B cell (primary cell): Measurements from ENCODE around the gene SLC15A4. TPM values are rescaled to one million over a fixed set of nuclear protein-coding genes. Genes with fewer than 3 reads are reported as not detected.
A peak's percentile ranks its signal among the peaks of the same experiment; 100 is the strongest.

Experiments
- ATAC-seq: fragments of 200-7000 bp; cut with Tn5 transposase; one replicate; pipeline ENCODE4 v1.10.0; 2021; ENCODE audit warnings: low read depth, mild to moderate bottlenecking, moderate number of reproducible peaks, moderate library complexity
- CTCF ChIA-PET: fragments of 350-600 bp; sonication (Branson Sonifier 250); formaldehyde crosslinking; loops from one replicate; lab custom pipeline; 2021; ENCODE audit warnings: antibody characterized with exemption, inconsistent platforms; lab: Charles Lee
- POLR2A ChIA-PET: fragments of 350-600 bp; sonication (Branson Sonifier 250); formaldehyde crosslinking; loops from one replicate; lab custom pipeline; 2021; ENCODE audit warnings: antibody characterized with exemption; lab: Charles Lee
- DNase-seq: peaks from one replicate; pipeline ENCODE4 v3.0.0; 2013
- H2AFZ ChIP-seq: 2 replicates; pipeline ENCODE4 v1.6.1; 2012; ENCODE audit warnings: mild to moderate bottlenecking, low read depth, low read length; ENCODE audit not compliant: insufficient read depth, poor library complexity, severe bottlenecking
- H3K27ac ChIP-seq, 2 donors: 1 replicate in 1 of 2; 2 replicates in 1 of 2; pipeline ENCODE4 v1.5.1; 2012 to 2013; ENCODE audit warnings: low read length in 2 of 2, mild to moderate bottlenecking in 2 of 2, moderate library complexity in 1 of 2
- H3K27me3 ChIP-seq, 4 experiments: fragments of 200-600 bp in 1 of 4; sonication (generic) in 1 of 4; replicated peaks in 1 of 4; 1 replicate in 2 of 4; 2 replicates in 2 of 4; pipeline versions ENCODE4 v1.6.1 to v1.7.0; 2013 to 2016; ENCODE audit warnings: low read length in 3 of 4, mild to moderate bottlenecking in 2 of 4, mixed read lengths in 1 of 4, moderate library complexity in 1 of 4; ENCODE audit not compliant: insufficient read depth in 4 of 4, control insufficient read depth in 3 of 4; ENCODE audit errors: control extremely low read depth in 1 of 4
- H3K36me3 ChIP-seq, 2 experiments: replicated peaks in 1 of 2; 1 replicate in 1 of 2; 2 replicates in 1 of 2; pipeline versions ENCODE4 v1.6.1 to v1.7.1; 2013; ENCODE audit warnings: low read length in 1 of 2; ENCODE audit not compliant: insufficient read depth in 2 of 2, control insufficient read depth in 1 of 2; ENCODE audit errors: control extremely low read depth in 1 of 2, extremely low read depth in 1 of 2
- H3K4me1 ChIP-seq, 2 donors: fragments of 200-600 bp in 1 of 2; sonication (generic) in 1 of 2; 1 replicate in 1 of 2; 2 replicates in 1 of 2; pipeline versions ENCODE4 v1.5.1 to v1.6.1; 2013 to 2017; ENCODE audit warnings: low read length in 2 of 2; ENCODE audit not compliant: control insufficient read depth in 2 of 2, insufficient read depth in 2 of 2
- H3K4me2 ChIP-seq: replicated peaks from 2 replicates; pipeline ENCODE3; 2012; ENCODE audit warnings: mild to moderate bottlenecking, low read depth, low read length; ENCODE audit not compliant: poor library complexity, severe bottlenecking
- H3K4me3 ChIP-seq, 5 experiments: fragments of 200-600 bp in 1 of 5; sonication (generic) in 1 of 5; 1 replicate in 3 of 5; 2 replicates in 2 of 5; pipeline versions ENCODE4 v1.5.1 to v1.7.0; 2011 to 2016; ENCODE audit warnings: low read length in 4 of 5, mild to moderate bottlenecking in 4 of 5, low read depth in 2 of 5, control low read depth in 1 of 5, moderate library complexity in 1 of 5; ENCODE audit not compliant: insufficient read depth in 1 of 5; ENCODE audit errors: control extremely low read depth in 1 of 5, extremely low read depth in 1 of 5
- H3K79me2 ChIP-seq: fragments of 200-600 bp; sonication (generic); one replicate; pipeline ENCODE4 v1.6.0; 2016; ENCODE audit warnings: low read length; ENCODE audit not compliant: control insufficient read depth, insufficient read depth
- H3K9ac ChIP-seq: fragments of 200-600 bp; sonication (generic); 2 replicates; pipeline ENCODE4 v1.6.1; 2017; ENCODE audit warnings: mild to moderate bottlenecking, low read length, moderate library complexity
- H3K9me3 ChIP-seq, 3 donors: one replicate each; pipeline versions ENCODE4 v1.6.1 to v1.7.1; 2013; ENCODE audit warnings: low read length in 2 of 3; ENCODE audit not compliant: control insufficient read depth in 2 of 3, insufficient read depth in 1 of 3; ENCODE audit errors: control extremely low read depth in 1 of 3
- H4K20me1 ChIP-seq: 2 replicates; pipeline ENCODE4 v1.6.0; 2012; ENCODE audit warnings: mild to moderate bottlenecking, low read length; ENCODE audit not compliant: insufficient read depth, control insufficient read depth, poor library complexity, severe bottlenecking
- H3K27ac Mint-ChIP-seq: one replicate; pipeline ENCODE4 v1.8.0; 2021; ENCODE audit warnings: mixed read lengths
- H3K27me3 Mint-ChIP-seq: one replicate; pipeline ENCODE4 v1.8.0; 2021; ENCODE audit warnings: mixed read lengths
- H3K4me1 Mint-ChIP-seq: one replicate; pipeline ENCODE4 v1.8.0; 2021; ENCODE audit warnings: mixed read lengths
- H3K4me3 Mint-ChIP-seq: one replicate; pipeline ENCODE4 v1.8.0; 2021; ENCODE audit warnings: mixed read lengths
- H3K9me3 Mint-ChIP-seq: one replicate; pipeline ENCODE4 v1.8.0; 2022; ENCODE audit warnings: mixed read lengths; ENCODE audit not compliant: insufficient read depth
- EZH2 ChIP-seq: IDR thresholded peaks from 2 replicates; pipeline ENCODE4 v1.6.1; 2012; ENCODE audit warnings: borderline replicate concordance, low read depth, mild to moderate bottlenecking, moderate library complexity, low read length; ENCODE audit not compliant: insufficient read depth, poor library complexity, severe bottlenecking
- WGBS: methylation state at CpG from one replicate; pipeline ENCODE4 v1.1.5; 2013; ENCODE audit warnings: missing lambda C conversion rate; ENCODE audit not compliant: insufficient coverage; 5-methylcytosine and 5-hydroxymethylcytosine counted together
- intact Hi-C: fragments of 100-400 bp; cut with micrococcal nuclease; formaldehyde crosslinking; loops from one replicate; pipeline ENCODE4 v1.10.0; 2022
- polyA plus RNA-seq: library from polyadenylated mRNA; depleted of rRNA; stranded (reverse); fragments of >200 nt; gene quantifications from 2 replicates; pipeline ENCODE4 v1.2.3, GENCODE V29; 2012
- total RNA-seq, 2 donors: library from RNA; stranded (reverse); fragments of 120-200 nt in 1 of 2; gene quantifications; 1 replicate in 1 of 2; 2 replicates in 1 of 2; pipeline versions ENCODE4 v1.2.3 to v1.2.4, GENCODE V29; 2013 to 2022
- TF ChIP-seq, protein P1 (sequence below): fragments of 200-600 bp; IDR thresholded peaks from one replicate; pipeline ENCODE4 v1.8.0; 2022; ENCODE audit warnings: antibody characterized with exemption, mild to moderate bottlenecking

SLC15A4 gene
- total and polyA plus RNA-seq, 2 donors (not counting 1 experiment from before 2014, with no cell fraction given), result 48.9 to 67.2 TPM

DNA sequence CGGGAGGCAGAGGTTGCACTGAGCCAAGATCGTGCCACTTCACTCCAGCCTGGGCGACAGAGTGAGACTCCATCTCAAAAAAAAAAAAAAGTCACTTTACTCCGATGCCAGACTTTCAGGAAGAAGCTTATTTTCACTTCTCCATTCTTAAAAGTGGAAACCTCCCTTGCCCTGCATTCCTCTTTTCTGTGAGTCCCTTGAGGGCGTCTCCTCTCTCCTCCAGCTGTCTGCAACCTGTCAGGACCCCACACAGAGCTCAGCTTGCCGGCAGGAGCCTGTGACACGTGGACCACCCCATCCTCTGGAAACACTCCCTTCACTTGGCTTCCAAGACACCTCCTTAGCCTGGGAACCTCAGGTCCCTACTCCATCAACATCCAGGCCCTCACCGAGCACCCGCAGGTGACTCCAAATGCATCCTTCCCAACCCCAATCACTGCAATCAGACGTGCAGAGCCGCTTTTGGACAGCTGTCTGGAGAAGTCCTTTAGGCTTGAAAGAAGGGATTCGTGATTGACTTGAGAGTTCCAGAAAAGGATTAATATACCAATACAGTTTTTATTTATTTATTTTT, 34.3 kb downstream of the SLC15A4 start:
- peak overlapping the region; percentile 91 for H3K27ac Mint-ChIP-seq
- peaks cover 36% of the 10 kb centered on the region for H3K79me2 ChIP-seq
- no peak overlapping the region for H2AFZ ChIP-seq
- no peaks in the 10 kb centered on the region for H3K9me3 Mint-ChIP-seq
- H3K4me2 ChIP-seq, result peak overlapping the region; percentile 49
- POLR2A ChIA-PET, result interaction anchor here (0.7 kb wide), 1 partner anchor 33 kb away, joined by 4 read pairs; no protein-coding TSS in a partner anchor
- H4K20me1 ChIP-seq, result no peaks in the 10 kb centered on the region
- peaks cover 0 to 32% of the 10 kb centered on the region in 2 experiments for H3K36me3 ChIP-seq
- peak; percentile 63 for ATAC-seq
- WGBS, result 28% methylated on average over 10 of the region's 12 CpGs
- intact Hi-C loops, result no loop called here
- DNase-seq, result peak; percentile 76
- no peak overlapping the region for H3K4me3 ChIP-seq
- peak overlapping the region; percentile 74 for H3K4me3 Mint-ChIP-seq
- no peaks in the 10 kb centered on the region for H3K9me3 ChIP-seq
- H3K27me3 Mint-ChIP-seq, result no peaks in the 10 kb centered on the region
- H3K4me1 ChIP-seq, result peaks cover 75 to 77% of the 10 kb centered on the region in 2 donors
- no peaks in the 10 kb centered on the region for H3K27me3 ChIP-seq
- peaks cover 64% of the 10 kb centered on the region for H3K4me1 Mint-ChIP-seq
- no peak for TF ChIP-seq EZH2
- TF ChIP-seq, protein P1, sequence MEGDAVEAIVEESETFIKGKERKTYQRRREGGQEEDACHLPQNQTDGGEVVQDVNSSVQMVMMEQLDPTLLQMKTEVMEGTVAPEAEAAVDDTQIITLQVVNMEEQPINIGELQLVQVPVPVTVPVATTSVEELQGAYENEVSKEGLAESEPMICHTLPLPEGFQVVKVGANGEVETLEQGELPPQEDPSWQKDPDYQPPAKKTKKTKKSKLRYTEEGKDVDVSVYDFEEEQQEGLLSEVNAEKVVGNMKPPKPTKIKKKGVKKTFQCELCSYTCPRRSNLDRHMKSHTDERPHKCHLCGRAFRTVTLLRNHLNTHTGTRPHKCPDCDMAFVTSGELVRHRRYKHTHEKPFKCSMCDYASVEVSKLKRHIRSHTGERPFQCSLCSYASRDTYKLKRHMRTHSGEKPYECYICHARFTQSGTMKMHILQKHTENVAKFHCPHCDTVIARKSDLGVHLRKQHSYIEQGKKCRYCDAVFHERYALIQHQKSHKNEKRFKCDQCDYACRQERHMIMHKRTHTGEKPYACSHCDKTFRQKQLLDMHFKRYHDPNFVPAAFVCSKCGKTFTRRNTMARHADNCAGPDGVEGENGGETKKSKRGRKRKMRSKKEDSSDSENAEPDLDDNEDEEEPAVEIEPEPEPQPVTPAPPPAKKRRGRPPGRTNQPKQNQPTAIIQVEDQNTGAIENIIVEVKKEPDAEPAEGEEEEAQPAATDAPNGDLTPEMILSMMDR, result no peak
- CTCF ChIA-PET, result interaction anchor here (0.7 to 1.5 kb wide), 5 partner anchors 8 to 65 kb away, joined by 3 to 5 read pairs (median 4); partner anchors contain the start of gene SLC15A4
- no peak overlapping the region for H3K9ac ChIP-seq
- H3K27ac ChIP-seq, result peak overlapping the region; percentile 36 to 67

DNA sequence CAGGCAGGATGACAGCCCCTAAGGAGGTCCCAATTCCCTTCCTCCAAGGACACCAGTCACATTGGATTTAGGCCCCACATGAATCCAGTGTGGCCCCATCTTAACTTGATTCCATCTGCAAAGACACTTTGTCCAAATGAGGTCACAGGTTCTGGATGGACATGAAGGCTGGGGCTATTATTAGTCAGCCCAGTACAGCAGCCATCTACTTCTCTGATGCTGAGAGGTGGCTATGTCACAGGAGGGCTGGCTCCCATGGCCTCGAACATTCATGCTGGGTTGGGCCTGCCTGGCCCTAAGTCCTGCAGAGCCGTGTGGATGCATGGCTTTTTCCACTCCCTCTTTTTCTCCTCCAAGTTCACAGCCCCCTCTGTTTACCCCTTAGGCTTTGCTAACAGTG, 35.9 kb downstream of the SLC15A4 start:
- Mint-ChIP-seq H3K27me3 (no peaks in the 10 kb centered on the region), H3K4me3 (no peak overlapping the region), H3K9me3 (no peaks in the 10 kb centered on the region), H3K4me1 (peaks cover 59% of the 10 kb centered on the region), H3K27ac (peak overlapping the region; percentile 67)
- ChIA-PET POLR2A (no interaction called here), CTCF (no interaction called here)
- no peak overlapping the region for H3K9ac ChIP-seq
- ATAC-seq, result no peak
- peaks cover 0 to 20% of the 10 kb centered on the region in 2 experiments for H3K36me3 ChIP-seq
- peak overlapping the region in 1 of 2 donors; percentile 13 for H3K27ac ChIP-seq
- WGBS, result 94% methylated on average over 2 of the region's 2 CpGs
- H3K27me3 ChIP-seq, result no peaks in the 10 kb centered on the region
- H3K4me3 ChIP-seq, result no peak overlapping the region
- H2AFZ ChIP-seq, result no peak overlapping the region
- H3K4me2 ChIP-seq, result peak overlapping the region; percentile 29
- TF ChIP-seq, protein P1, result no peak
- TF ChIP-seq EZH2, result no peak
- no peaks in the 10 kb centered on the region for H3K9me3 ChIP-seq
- no peaks in the 10 kb centered on the region for H4K20me1 ChIP-seq
- intact Hi-C loops, result no loop called here
- H3K79me2 ChIP-seq, result peaks cover 32% of the 10 kb centered on the region
- DNase-seq, result no peak
- peaks cover 70 to 75% of the 10 kb centered on the region in 2 donors for H3K4me1 ChIP-seq
